PC-9 (cell line): ENCODE results near the gene HIRA. TPM values are rescaled to one million over a fixed set of nuclear protein-coding genes. Genes with fewer than 3 reads are reported as not detected.

ENCODE experiments used
- BruUV-seq: library from RNA; stranded (reverse); fragments of 400-500 nt; replicated peaks from 2 replicates; lab custom pipeline; 2021; lab: Mats Ljungman, UMichigan
- CTCF ChIA-PET: fragments of 300-600 bp; sonication (Branson Sonifier 250); formaldehyde crosslinking; loops from one replicate; lab custom pipeline; 2022; ENCODE audit warnings: antibody characterized with exemption; lab: Charles Lee
- POLR2A ChIA-PET: fragments of 300-600 bp; sonication (Branson Sonifier 250); formaldehyde crosslinking; loops from one replicate; lab custom pipeline; 2022; ENCODE audit warnings: antibody characterized with exemption; ENCODE audit not compliant: unreplicated experiment; lab: Charles Lee
- DNase-seq, 2 experiments: peaks; one replicate each; pipeline versions ENCODE4 v3.0.0 to v3.0.0-alpha.2; 2015 to 2022; ENCODE audit warnings: mixed read lengths in 1 of 2
- H2AFZ ChIP-seq: fragments of 200-600 bp; sonication (generic); 2 replicates; pipeline ENCODE4 v1.8.1; 2017; ENCODE audit warnings: antibody characterized with exemption
- H3F3A ChIP-seq: fragments of 200-600 bp; sonication (generic); 2 replicates; pipeline ENCODE4 v1.8.1; 2017; ENCODE audit warnings: antibody characterized with exemption, mild to moderate bottlenecking, low read depth; ENCODE audit not compliant: insufficient read depth
- H3K27ac ChIP-seq: fragments of 200-600 bp; sonication (generic); 2 replicates; pipeline ENCODE4 v1.6.1; 2016; ENCODE audit warnings: mixed run types
- H3K27me3 ChIP-seq: fragments of 200-600 bp; sonication (generic); 2 replicates; pipeline ENCODE4 v1.6.1; 2016; ENCODE audit warnings: low read depth, mixed run types; ENCODE audit not compliant: insufficient read depth
- H3K36me3 ChIP-seq: fragments of 200-600 bp; sonication (generic); 2 replicates; pipeline ENCODE4 v1.6.1; 2016; ENCODE audit warnings: low read depth, mixed run types
- H3K4me1 ChIP-seq: fragments of 200-600 bp; sonication (generic); replicated peaks from 2 replicates; pipeline ENCODE4 v1.6.1; 2016; ENCODE audit warnings: mixed run types; ENCODE audit not compliant: insufficient read depth
- H3K4me2 ChIP-seq: fragments of 200-600 bp; sonication (generic); 2 replicates; pipeline ENCODE4 v1.6.1; 2017; ENCODE audit warnings: mixed run types
- H3K4me3 ChIP-seq: fragments of 200-600 bp; sonication (generic); 2 replicates; pipeline ENCODE4 v1.6.1; 2016; ENCODE audit warnings: mixed run types
- H3K79me2 ChIP-seq: fragments of 200-600 bp; sonication (generic); 2 replicates; pipeline ENCODE4 v1.6.1; 2017; ENCODE audit warnings: low read depth, mixed run types
- H3K9me2 ChIP-seq: fragments of 200-600 bp; sonication (generic); 2 replicates; pipeline ENCODE4 v1.8.1; 2017; ENCODE audit warnings: mild to moderate bottlenecking; ENCODE audit not compliant: insufficient read depth
- H3K9me3 ChIP-seq: fragments of 200-600 bp; sonication (generic); 2 replicates; pipeline ENCODE4 v1.8.1; 2016; ENCODE audit warnings: low read depth; ENCODE audit not compliant: insufficient read depth
- H4K20me1 ChIP-seq: fragments of 200-600 bp; sonication (generic); 2 replicates; pipeline ENCODE4 v1.8.1; 2017; ENCODE audit not compliant: insufficient read depth
- CTCF ChIP-seq: fragments of 200-600 bp; sonication (generic); conservative IDR thresholded peaks from 2 replicates; pipeline ENCODE4 v1.6.1; 2017; ENCODE audit warnings: mixed run types, antibody characterized with exemption, mild to moderate bottlenecking, moderate library complexity
- EZH2 ChIP-seq: fragments of 200-600 bp; sonication (generic); IDR thresholded peaks from 2 replicates; pipeline ENCODE4 v1.8.0; 2017; ENCODE audit warnings: antibody characterized with exemption, low read depth
- intact Hi-C: fragments of 100-400 bp; cut with micrococcal nuclease; formaldehyde crosslinking; loops from one replicate; pipeline ENCODE4 v1.10.0; 2022; ENCODE audit not compliant: unreplicated experiment
- total RNA-seq: library from RNA; stranded (reverse); gene quantifications from 2 replicates; pipeline ENCODE4 v1.2.3, GENCODE V29; 2021

HIRA gene
- total RNA-seq, 1 experiment from 2014 or later = 19.2 TPM

DNA sequence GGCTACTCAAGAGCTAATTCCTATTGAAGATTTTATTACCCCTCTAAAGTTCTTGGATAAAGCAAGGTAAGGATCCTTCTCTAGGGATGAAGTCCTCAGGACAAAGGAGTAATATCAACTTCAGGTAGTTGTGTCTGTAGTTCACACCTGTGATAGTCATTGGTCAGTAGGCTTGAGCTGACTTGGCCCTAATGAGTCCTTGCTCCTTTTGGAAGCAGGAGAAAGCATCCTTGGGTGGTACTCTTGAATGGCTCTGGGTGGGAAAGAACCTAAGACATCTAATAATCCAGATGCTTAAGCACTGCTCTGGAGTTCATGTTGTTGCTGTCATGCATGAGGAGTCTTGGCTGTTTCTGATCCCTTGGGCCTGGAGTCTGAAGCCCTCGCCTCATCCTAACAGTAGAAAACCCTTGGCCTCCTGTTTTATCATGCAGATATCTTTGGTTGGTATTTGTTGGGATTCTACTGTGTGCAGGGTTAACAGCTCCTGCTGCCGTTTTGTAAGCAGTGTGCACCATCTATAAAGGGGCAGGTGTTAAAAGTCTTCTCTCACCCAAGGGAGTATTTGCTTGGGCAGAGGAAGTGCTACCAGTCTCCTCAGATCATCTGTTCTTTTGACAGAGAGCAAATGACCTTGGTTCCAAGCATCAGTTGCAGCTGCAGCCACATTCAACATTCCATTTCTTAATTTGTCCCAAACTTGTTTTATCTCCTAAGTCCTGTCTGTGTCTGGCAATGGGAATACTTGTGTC lies 3.5 kb upstream of the HIRA start:
- H4K20me1 ChIP-seq = peaks cover 6% of the 10 kb centered on the region; the same call in 1 of the 2 replicates
- ChIA-PET POLR2A (no interaction called here), CTCF (interaction anchor here (0.6 kb wide), 1 partner anchor 16 kb away, joined by 3 read pairs; no protein-coding TSS in a partner anchor)
- intact Hi-C loops = no loop called here
- no peak overlapping the region for H3K27ac ChIP-seq
- no peaks in the 10 kb centered on the region for H3F3A ChIP-seq
- H3K9me2 ChIP-seq = no peaks in the 10 kb centered on the region
- H2AFZ ChIP-seq = no peak overlapping the region
- H3K4me3 ChIP-seq = no peak overlapping the region
- H3K36me3 ChIP-seq = no peaks in the 10 kb centered on the region
- peaks cover 4% of the 10 kb centered on the region for H3K4me1 ChIP-seq
- no peak overlapping the region for H3K4me2 ChIP-seq
- BruUV-seq = no TSS peak
- DNase-seq = no peak
- no peaks in the 10 kb centered on the region for H3K9me3 ChIP-seq
- no peaks in the 10 kb centered on the region for H3K27me3 ChIP-seq
- H3K79me2 ChIP-seq = peaks cover 15% of the 10 kb centered on the region
- TF ChIP-seq EZH2 (no peak), CTCF (no peak)

- Histone ChIP-seq H4K20me1 (peaks cover 11% of the 10 kb centered on the region; the same call in 1 of the 2 replicates), H2AFZ (no peak overlapping the region), H3K79me2 (peaks cover 21% of the 10 kb centered on the region), H3K9me3 (no peaks in the 10 kb centered on the region), H3K27me3 (no peaks in the 10 kb centered on the region), H3F3A (no peaks in the 10 kb centered on the region), H3K4me1 (peaks cover 8% of the 10 kb centered on the region), H3K4me2 (no peak overlapping the region), H3K36me3 (no peaks in the 10 kb centered on the region), H3K9me2 (no peaks in the 10 kb centered on the region), H3K4me3 (no peak overlapping the region), H3K27ac (no peak overlapping the region)
- intact Hi-C loops = no loop called here
- DNase-seq = no peak
- ChIA-PET CTCF (interaction anchor here (0.6 kb wide), 2 partner anchors 17 to 88 kb away, joined by 3 to 6 read pairs; no protein-coding TSS in a partner anchor), POLR2A (no interaction called here)
- BruUV-seq = no TSS peak
- TF ChIP-seq EZH2 = no peak
- no peak for TF ChIP-seq CTCF
Observed at GRCh38 chr22:19434401-19434800, 2.9 kb upstream of the HIRA start.

- H3K4me1 ChIP-seq = peaks cover 8% of the 10 kb centered on the region
- DNase-seq = peak; percentile 70 to 87
- H3K27ac ChIP-seq = peak within 1 kb of the TSS; percentile 63; the same call in 1 of the 2 replicates
- H3K79me2 ChIP-seq = peaks cover 40% of the 10 kb centered on the region
- intact Hi-C loops = loop anchor here (2.0 kb wide), 1 partner anchor 253 kb away; the partner anchor contains the start of gene SLC25A1
- TF ChIP-seq CTCF (no peak), EZH2 (no peak)
- ChIA-PET CTCF (no interaction called here), POLR2A (interaction anchor here (0.7 kb wide), 1 partner anchor 249 kb away, joined by 3 read pairs; no protein-coding TSS in a partner anchor)
- peak within 1 kb of the TSS; percentile 97 for H3K4me3 ChIP-seq
- H3K4me2 ChIP-seq = peak within 1 kb of the TSS; percentile 79
- H2AFZ ChIP-seq = peak within 1 kb of the TSS; percentile 88
- H3K9me2 ChIP-seq = no peaks in the 10 kb centered on the region
- H4K20me1 ChIP-seq = peaks cover 18% of the 10 kb centered on the region; the same call in 1 of the 2 replicates
- no peaks in the 10 kb centered on the region for H3F3A ChIP-seq
- H3K9me3 ChIP-seq = no peaks in the 10 kb centered on the region
- no peaks in the 10 kb centered on the region for H3K36me3 ChIP-seq
- BruUV-seq = no TSS peak
- H3K27me3 ChIP-seq = no peaks in the 10 kb centered on the region
Observed at GRCh38 chr22:19432133-19432851, 759 bp upstream of the HIRA start, which contains the start of gene MRPL40. TSS of gene MRPL40 (plus strand) at chr22:19432545. CDS start at chr22:19432555, 10 bp downstream.
